ENCODE results near the gene PILRA.

- TF ChIP-seq, protein P1, sequence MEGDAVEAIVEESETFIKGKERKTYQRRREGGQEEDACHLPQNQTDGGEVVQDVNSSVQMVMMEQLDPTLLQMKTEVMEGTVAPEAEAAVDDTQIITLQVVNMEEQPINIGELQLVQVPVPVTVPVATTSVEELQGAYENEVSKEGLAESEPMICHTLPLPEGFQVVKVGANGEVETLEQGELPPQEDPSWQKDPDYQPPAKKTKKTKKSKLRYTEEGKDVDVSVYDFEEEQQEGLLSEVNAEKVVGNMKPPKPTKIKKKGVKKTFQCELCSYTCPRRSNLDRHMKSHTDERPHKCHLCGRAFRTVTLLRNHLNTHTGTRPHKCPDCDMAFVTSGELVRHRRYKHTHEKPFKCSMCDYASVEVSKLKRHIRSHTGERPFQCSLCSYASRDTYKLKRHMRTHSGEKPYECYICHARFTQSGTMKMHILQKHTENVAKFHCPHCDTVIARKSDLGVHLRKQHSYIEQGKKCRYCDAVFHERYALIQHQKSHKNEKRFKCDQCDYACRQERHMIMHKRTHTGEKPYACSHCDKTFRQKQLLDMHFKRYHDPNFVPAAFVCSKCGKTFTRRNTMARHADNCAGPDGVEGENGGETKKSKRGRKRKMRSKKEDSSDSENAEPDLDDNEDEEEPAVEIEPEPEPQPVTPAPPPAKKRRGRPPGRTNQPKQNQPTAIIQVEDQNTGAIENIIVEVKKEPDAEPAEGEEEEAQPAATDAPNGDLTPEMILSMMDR (IDR thresholded peaks at IDR 0.05) = no peak
- TF ChIP-seq RAD21 (IDR thresholded peaks at IDR 0.05; ENCODE audit: low read length) = no peak
These were observed 16.7 kb upstream of the PILRA start for GRCh38 chr7:100356416-100357068.

Measured in SK-N-SH (cell line).